ENCODE results near the gene TTC17. TPM values are rescaled to one million over a fixed set of nuclear protein-coding genes. Genes with fewer than 3 reads are reported as not detected.
"Not testable (repeated sequence)": the region's sequence is repeated elsewhere in the genome, so short reads cannot be mapped to it uniquely, and the experiment has no call there.

Gene TTC17
- total RNA-seq, 1 donor from 2014 or later, result 93.7 TPM

DNA sequence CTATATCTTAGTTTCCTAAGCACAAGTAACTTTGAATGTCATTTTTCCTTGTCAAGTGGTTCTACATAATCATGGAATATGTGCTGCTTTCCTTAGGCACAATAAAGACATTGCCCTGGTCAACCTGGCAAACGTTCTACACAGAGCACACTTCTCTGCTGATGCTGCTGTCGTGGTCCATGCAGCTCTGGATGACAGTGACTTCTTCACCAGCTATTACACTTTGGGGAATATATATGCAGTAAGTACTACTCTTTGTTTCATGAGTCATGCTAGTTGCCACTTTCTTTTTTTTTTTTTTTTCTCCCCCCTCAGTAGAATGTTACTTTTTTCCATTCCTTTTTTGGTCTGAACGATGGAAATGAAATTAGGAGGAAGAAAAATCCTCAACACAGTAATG is 38.5 kb downstream of the TTC17 start:
- Mint-ChIP-seq H3K27me3 (ENCODE audit: unreplicated experiment) (no peaks in the 10 kb centered on the region), H3K36me3 (ENCODE audit: unreplicated experiment) (peaks cover 61% of the 10 kb centered on the region), H3K4me1 (ENCODE audit: unreplicated experiment) (no peaks in the 10 kb centered on the region), H3K27ac (ENCODE audit: unreplicated experiment) (no peak overlapping the region), H3K9me3 (ENCODE audit: unreplicated experiment) (no peaks in the 10 kb centered on the region), H3K4me3 (ENCODE audit: unreplicated experiment) (no peak overlapping the region)
- no peak for DNase-seq (ENCODE audit: extremely low spot score, unreplicated experiment)
- TF ChIP-seq, protein P1, sequence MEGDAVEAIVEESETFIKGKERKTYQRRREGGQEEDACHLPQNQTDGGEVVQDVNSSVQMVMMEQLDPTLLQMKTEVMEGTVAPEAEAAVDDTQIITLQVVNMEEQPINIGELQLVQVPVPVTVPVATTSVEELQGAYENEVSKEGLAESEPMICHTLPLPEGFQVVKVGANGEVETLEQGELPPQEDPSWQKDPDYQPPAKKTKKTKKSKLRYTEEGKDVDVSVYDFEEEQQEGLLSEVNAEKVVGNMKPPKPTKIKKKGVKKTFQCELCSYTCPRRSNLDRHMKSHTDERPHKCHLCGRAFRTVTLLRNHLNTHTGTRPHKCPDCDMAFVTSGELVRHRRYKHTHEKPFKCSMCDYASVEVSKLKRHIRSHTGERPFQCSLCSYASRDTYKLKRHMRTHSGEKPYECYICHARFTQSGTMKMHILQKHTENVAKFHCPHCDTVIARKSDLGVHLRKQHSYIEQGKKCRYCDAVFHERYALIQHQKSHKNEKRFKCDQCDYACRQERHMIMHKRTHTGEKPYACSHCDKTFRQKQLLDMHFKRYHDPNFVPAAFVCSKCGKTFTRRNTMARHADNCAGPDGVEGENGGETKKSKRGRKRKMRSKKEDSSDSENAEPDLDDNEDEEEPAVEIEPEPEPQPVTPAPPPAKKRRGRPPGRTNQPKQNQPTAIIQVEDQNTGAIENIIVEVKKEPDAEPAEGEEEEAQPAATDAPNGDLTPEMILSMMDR (IDR thresholded peaks at IDR 0.05), result no peak

DNA sequence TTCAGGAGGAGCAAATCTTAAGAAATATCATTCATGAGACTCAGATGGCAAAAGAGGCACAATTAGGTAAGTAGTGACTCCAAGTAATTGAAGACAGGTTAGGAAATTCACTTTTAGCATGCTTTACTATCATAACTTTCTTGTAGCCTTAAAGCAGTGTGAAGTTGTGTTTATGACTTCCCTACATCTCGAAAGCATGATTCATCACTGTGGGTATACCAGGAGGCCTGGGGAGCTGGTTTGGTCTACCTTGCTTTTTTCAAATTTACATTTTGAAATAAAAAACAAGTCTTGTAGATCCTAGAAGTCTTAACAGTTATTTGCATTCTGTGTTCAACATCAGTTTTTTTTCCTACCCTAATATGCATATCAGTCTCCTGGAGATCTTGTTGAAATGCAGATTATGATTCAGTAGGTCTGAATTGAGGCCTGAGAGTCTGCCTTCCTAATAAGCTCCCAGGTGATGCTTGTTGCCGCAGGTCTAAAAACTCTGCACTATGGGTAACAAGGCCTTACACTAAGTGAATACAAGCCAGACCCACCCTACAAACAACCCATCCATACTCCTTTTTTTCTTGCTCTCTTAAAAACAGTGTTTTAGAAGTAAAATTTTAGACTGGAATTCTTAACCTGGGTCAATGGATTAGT is 41.4 kb downstream of the TTC17 start:
- no peaks in the 10 kb centered on the region for H3K4me1 Mint-ChIP-seq (ENCODE audit: unreplicated experiment)
- H3K27ac Mint-ChIP-seq (ENCODE audit: unreplicated experiment), result no peak overlapping the region
- no peaks in the 10 kb centered on the region for H3K9me3 Mint-ChIP-seq (ENCODE audit: unreplicated experiment)
- DNase-seq (ENCODE audit: extremely low spot score, unreplicated experiment), result no peak
- no peaks in the 10 kb centered on the region for H3K27me3 Mint-ChIP-seq (ENCODE audit: unreplicated experiment)
- H3K36me3 Mint-ChIP-seq (ENCODE audit: unreplicated experiment), result peaks cover 57% of the 10 kb centered on the region
- TF ChIP-seq, protein P1 (IDR thresholded peaks at IDR 0.05), result no peak
- no peak overlapping the region for H3K4me3 Mint-ChIP-seq (ENCODE audit: unreplicated experiment)

DNA sequence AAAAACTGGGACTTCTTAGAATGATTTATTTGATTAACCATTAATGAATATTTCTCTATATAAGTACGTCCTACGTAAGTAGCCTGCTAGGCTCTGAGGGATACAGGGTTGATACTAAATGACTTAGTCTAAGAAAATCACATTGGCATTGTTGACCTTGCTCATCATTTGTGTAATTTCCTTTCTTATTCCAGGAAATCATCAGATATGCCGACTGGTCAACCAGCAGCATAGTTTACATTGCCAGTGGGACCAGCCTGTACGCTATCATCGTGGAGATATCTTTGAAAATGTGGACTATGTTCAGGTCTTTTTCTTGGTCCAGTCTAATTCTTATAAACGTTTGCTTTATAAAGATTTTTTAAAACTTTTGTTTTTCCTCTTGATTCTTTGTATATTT is 42.5 kb downstream of the TTC17 start:
- Mint-ChIP-seq H3K9me3 (ENCODE audit: unreplicated experiment) (no peaks in the 10 kb centered on the region), H3K27me3 (ENCODE audit: unreplicated experiment) (no peaks in the 10 kb centered on the region), H3K4me1 (ENCODE audit: unreplicated experiment) (no peaks in the 10 kb centered on the region), H3K27ac (ENCODE audit: unreplicated experiment) (no peak overlapping the region), H3K4me3 (ENCODE audit: unreplicated experiment) (no peak overlapping the region), H3K36me3 (ENCODE audit: unreplicated experiment) (peaks cover 63% of the 10 kb centered on the region)
- TF ChIP-seq, protein P1 (IDR thresholded peaks at IDR 0.05), result no peak
- DNase-seq (ENCODE audit: extremely low spot score, unreplicated experiment), result no peak

GRCh38 chr11:43401811-43402210 is 43.1 kb downstream of the TTC17 start:
- H3K36me3 Mint-ChIP-seq (ENCODE audit: unreplicated experiment), result peaks cover 60% of the 10 kb centered on the region

GRCh38 chr11:43403357-43404231 is 44.9 kb downstream of the TTC17 start:
- H3K27ac Mint-ChIP-seq (ENCODE audit: unreplicated experiment), result no peak overlapping the region
- TF ChIP-seq, protein P1 (IDR thresholded peaks at IDR 0.05), result no peak
- no peak overlapping the region for H3K4me3 Mint-ChIP-seq (ENCODE audit: unreplicated experiment)
- H3K36me3 Mint-ChIP-seq (ENCODE audit: unreplicated experiment), result peaks cover 46% of the 10 kb centered on the region
- H3K27me3 Mint-ChIP-seq (ENCODE audit: unreplicated experiment), result no peaks in the 10 kb centered on the region
- no peaks in the 10 kb centered on the region for H3K4me1 Mint-ChIP-seq (ENCODE audit: unreplicated experiment)
- no peaks in the 10 kb centered on the region for H3K9me3 Mint-ChIP-seq (ENCODE audit: unreplicated experiment)
- no peak for DNase-seq (ENCODE audit: extremely low spot score, unreplicated experiment)

More at GRCh38 chr11:43401811-43402210, 43.1 kb downstream of the TTC17 start:
- DNase-seq (ENCODE audit: extremely low spot score, unreplicated experiment); H3K27me3 Mint-ChIP-seq (ENCODE audit: unreplicated experiment); H3K9me3 Mint-ChIP-seq (ENCODE audit: unreplicated experiment); H3K4me1 Mint-ChIP-seq (ENCODE audit: unreplicated experiment); H3K4me3 Mint-ChIP-seq (ENCODE audit: unreplicated experiment); H3K27ac Mint-ChIP-seq (ENCODE audit: unreplicated experiment): not testable (repeated sequence)

Measured in osteocyte (in vitro differentiated cells).